GM18511 (cell line): ENCODE data around the gene ZNF234.
"Not testable (repeated sequence)": the region's sequence is repeated elsewhere in the genome, so short reads cannot be mapped to it uniquely, and the experiment has no call there.

ENCODE experiments used
- ATAC-seq: cut with Tn5 transposase; IDR thresholded peaks from one replicate; pipeline ENCODE4 v1.9.1; 2021; ENCODE audit warnings: mild to moderate bottlenecking, moderate library complexity; ENCODE audit not compliant: unreplicated experiment

ZNF234 gene

DNA sequence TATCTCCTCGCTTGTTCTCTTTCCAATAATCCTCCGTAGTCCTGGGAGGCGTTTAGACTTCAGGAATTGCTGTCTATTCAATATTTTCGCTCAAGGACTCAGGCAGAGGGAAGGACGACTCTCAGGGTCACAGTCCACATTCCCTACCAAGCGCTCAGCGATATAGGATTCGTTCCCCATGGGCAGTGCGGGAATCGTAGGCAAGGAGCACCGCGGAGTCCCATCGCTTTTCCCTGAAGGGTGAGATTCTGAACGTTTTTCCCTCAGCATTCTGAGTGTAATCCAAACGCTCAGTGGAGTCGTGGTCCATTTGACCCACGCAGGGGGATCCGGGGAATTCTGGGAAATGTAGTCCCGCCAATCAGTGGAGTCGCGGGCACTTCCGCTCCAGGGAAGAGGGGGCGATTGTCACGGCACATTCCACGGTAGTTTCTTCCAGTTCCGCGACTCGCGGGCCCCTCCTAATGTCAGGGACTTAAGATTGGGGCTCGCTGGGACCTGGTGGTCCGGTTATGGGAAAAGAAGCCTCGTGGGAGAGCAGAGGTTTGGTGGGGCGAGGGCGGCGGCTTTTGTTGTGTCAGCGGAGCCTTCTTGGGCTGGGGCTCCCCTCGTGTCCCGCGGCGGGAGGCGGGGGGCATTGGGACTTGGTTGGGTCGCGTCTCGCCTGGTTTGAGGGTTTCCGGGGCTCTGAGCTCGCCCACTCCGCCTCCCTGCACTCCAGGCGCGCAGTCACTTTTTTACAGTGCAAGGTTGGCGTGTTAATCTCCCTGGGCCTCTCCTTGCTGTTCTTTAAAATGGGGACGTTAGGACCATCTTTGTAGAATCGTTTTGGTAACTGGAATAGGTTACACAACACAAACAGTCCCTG, at the start of gene ZNF234:
Gene ZNF234 (plus strand): TSS at position 364 of the 868 bp plus-strand sequence. CDS start 3,079 bp downstream, outside the sequence.
- ATAC-seq = peak; percentile 89

- ATAC-seq = no peak
These were observed 49.2 kb upstream of the ZNF234 start for GRCh38 chr19:44092108-44092507.

DNA sequence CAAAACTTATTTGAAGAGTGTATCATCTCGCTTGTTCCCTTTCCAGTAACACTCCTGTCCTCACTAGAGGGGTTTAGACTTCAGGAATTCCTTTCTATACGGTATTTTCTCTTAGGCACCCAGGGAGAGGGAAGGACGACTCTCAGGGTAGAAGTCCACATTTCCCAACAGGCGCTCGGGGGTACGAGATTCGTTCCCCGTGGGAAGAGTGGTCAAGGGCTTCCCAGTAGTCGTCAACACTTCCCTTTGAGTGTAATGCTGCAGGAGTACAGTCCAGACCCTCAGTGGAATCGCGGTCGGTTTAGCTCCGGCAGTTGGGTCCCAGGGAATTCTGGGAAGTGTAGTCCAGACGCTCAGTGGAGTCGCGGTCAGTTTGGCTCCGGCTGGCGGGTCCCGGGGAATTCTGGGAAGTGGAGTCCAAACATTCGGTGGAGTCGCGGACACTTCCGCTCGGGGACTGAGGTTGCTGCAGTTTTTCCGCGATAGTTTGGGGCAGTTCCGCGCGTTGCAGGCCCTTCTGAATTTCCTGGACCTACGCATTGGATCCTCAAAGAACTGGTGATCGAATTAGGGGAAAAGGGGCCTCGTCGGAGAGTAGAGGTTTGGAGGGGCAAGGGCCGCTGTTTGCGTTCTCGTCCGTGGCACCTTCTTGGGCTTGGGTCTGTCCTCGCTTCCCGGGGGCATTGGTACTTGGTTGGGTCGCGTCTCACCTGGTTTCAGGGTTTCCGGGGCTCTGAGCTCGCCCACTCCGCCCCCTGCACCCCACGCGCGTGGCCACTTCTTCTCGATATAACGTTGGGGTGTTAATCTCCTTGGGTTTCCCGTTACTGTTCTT, 47.2 kb upstream of the ZNF234 start, which contains the start of gene ZNF224:
Gene ZNF224 (plus strand): TSS at position 431 of the 835 bp plus-strand sequence. CDS start 3,513 bp downstream, outside the sequence.
- peak; percentile 89 for ATAC-seq

DNA sequence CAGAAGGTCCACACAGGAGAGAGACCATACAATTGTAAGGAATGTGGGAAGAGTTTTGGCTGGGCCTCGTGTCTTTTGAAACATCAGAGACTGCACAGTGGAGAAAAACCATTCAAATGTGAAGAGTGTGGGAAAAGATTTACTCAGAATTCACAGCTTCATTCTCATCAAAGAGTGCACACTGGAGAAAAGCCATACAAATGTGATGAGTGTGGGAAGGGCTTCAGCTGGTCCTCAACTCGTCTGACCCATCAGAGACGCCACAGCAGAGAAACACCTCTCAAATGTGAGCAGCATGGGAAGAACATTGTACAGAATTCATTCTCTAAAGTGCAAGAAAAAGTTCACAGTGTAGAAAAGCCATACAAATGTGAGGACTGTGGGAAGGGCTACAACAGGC, 33.6 kb upstream of the ZNF234 start:
- ATAC-seq = no peak

- no peak for ATAC-seq
These were observed 31.9 kb upstream of the ZNF234 start for GRCh38 chr19:44109458-44109857.

DNA sequence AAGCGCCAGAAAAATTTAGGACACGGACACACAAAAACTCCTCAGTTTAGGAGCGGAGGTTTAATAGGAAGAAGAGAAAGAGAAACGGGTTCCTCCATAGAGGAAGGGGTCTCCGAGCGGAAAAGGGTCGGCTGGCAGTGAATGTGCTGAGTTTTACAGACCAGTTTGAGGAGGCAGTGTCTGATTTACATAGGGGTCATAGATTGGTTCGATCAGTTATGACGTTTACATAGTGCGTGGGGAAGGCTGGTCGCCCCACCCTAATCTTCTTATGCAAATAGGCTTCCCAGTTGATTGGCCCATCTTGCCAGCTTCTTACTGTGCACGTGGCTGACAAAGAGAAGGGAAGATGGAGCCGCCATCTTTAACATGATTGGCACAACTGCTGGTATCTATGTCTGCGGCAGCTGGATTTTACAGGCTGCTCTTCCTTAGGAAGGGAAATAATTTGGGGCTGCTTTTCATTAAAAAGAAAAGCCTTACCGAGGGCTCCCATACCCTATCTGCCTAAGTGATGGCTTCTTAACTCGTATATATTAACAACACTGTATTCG, 29.4 kb upstream of the ZNF234 start:
- ATAC-seq = no peak

- ATAC-seq = peak; percentile 2
These were observed 28.6 kb upstream of the ZNF234 start for GRCh38 chr19:44112802-44113137.

- peak; percentile 91 for ATAC-seq
These were observed 28.1 kb upstream of the ZNF234 start, which contains the start of gene ZNF225 for GRCh38 chr19:44113138-44113783. TSS of gene ZNF225 (plus strand) at chr19:44113399. CDS start at chr19:44115828, 2,429 bp downstream.

GRCh38 chr19:44113784-44114390, 27.5 kb upstream of the ZNF234 start:
- ATAC-seq = no peak

GRCh38 chr19:44121162-44121561, 20.2 kb upstream of the ZNF234 start:
- ATAC-seq = not testable (repeated sequence)

- no peak for ATAC-seq
These were observed 9.4 kb upstream of the ZNF234 start for GRCh38 chr19:44131955-44132354.

DNA sequence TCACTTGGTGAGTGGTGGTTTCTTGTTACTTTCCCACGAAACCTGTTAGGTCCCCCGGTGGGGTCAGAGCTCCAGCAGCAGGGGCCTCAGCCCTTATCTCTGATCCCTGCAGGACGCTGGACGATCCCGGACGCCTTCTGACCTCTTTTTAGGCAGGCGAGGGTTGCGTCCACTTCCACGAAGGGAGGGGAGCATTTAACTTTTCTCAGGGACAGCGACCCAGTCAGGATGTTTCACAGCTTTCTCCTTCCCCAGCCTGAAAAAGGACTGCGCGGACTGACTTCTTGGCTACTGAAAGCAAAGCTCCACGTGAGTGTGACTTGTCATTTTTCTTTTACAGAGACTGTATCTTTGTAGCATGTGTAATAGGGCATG, 692 bp downstream of the ZNF234 start:
- ATAC-seq = peak; percentile 12

DNA sequence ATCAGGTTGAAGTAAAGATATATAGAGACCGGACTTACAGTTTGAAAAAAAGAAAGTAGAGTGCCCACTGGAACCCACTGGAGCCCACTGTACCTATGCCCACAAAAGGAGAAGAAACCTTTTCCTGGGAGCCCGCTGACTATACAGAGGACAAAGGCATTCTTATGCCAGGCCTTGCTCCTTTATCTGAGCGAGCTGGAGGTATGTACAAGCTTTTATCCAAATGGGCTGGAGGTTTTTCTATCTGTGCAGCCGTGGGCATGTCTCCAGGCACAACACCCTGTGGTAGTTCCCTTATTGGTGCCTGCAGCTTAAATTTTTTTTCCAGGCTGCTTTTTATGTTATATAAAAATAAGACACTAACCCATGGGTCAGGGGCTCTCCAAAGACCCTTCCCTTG, 8.4 kb downstream of the ZNF234 start:
- no peak for ATAC-seq

- ATAC-seq = no peak
These were observed 10.1 kb downstream of the ZNF234 start for GRCh38 chr19:44151491-44151890.

DNA sequence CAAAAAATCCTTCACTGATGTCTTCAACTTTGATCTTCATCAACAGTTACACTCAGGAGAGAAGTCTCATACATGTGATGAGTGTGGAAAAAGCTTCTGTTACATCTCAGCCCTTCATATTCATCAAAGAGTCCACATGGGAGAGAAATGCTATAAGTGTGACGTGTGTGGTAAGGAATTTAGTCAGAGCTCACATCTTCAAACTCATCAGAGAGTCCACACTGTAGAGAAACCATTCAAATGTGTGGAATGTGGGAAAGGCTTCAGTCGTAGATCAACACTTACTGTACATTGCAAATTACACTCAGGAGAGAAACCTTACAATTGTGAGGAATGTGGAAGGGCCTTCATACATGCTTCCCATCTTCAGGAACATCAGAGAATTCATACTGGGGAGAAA, 15.1 kb downstream of the ZNF234 start:
- no peak for ATAC-seq

GRCh38 chr19:44163789-44164188, 22.4 kb downstream of the ZNF234 start:
- ATAC-seq = no peak

DNA sequence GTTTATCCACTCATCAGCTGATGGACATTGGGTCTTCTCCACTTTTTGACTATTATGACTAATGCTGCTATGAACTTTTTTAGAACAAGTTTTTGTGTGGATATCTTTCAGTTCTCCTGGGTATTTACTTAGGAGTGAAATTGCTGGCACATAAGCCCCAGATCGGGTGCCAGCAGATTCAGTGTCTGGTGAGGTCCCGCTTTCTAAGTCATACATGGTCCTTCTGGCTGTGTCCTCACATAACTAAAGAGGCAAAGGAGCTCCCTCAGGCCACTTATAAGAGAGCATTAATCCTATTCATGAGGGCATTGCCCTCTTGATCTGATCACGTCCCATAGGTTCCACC, 22.9 kb downstream of the ZNF234 start:
- ATAC-seq = no peak

- peak; percentile 91 for ATAC-seq
These were observed 23.5 kb downstream of the ZNF234 start, which contains the start of gene ZNF226 for GRCh38 chr19:44164673-44165512. TSS of gene ZNF226 (plus strand) at chr19:44165100. CDS start at chr19:44170081, 4,981 bp downstream.

DNA sequence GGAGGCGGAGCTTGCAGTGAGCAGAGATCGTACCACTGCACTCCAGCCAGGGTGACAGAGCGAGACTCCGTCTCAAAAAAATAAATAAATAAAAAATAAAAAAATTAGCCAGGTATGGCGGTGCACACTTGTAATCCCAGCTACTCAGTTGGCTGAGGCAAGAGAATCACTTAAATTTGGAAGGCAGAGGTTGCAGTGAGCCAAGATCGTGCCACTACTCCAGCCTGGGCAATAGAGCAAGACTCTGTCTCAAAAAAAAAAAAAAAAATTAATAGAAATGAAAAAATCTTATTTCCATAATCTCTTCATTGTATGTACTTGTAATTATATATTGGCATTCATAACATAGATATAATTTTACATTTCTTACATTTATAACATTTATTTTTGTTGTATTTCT, 29.3 kb downstream of the ZNF234 start:
- ATAC-seq = not testable (repeated sequence)

- ATAC-seq = no peak
These were observed 35.2 kb downstream of the ZNF234 start for GRCh38 chr19:44176590-44176989.
